AG10803 (cell line): ENCODE data around the gene GPR84.

Source experiments
- DNase-seq: peaks from one replicate; pipeline ENCODE4 v3.0.0; 2010; ENCODE audit warnings: low read depth
- H3K4me3 ChIP-seq: 2 replicates; pipeline ENCODE4 v1.5.1; 2011; ENCODE audit warnings: mild to moderate bottlenecking, low read length, control low read depth
- TF ChIP-seq, protein P1 (sequence below): conservative IDR thresholded peaks from 2 replicates; pipeline ENCODE4 v1.5.1; 2011; ENCODE audit warnings: mild to moderate bottlenecking, low read length, control low read depth, inconsistent platforms

Gene GPR84

GRCh38 chr12:54407183-54407905 is 43.1 kb upstream of the GPR84 start:
- DNase-seq: no peak
- H3K4me3 ChIP-seq: no peak overlapping the region
- TF ChIP-seq, protein P1, sequence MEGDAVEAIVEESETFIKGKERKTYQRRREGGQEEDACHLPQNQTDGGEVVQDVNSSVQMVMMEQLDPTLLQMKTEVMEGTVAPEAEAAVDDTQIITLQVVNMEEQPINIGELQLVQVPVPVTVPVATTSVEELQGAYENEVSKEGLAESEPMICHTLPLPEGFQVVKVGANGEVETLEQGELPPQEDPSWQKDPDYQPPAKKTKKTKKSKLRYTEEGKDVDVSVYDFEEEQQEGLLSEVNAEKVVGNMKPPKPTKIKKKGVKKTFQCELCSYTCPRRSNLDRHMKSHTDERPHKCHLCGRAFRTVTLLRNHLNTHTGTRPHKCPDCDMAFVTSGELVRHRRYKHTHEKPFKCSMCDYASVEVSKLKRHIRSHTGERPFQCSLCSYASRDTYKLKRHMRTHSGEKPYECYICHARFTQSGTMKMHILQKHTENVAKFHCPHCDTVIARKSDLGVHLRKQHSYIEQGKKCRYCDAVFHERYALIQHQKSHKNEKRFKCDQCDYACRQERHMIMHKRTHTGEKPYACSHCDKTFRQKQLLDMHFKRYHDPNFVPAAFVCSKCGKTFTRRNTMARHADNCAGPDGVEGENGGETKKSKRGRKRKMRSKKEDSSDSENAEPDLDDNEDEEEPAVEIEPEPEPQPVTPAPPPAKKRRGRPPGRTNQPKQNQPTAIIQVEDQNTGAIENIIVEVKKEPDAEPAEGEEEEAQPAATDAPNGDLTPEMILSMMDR: no peak

DNA sequence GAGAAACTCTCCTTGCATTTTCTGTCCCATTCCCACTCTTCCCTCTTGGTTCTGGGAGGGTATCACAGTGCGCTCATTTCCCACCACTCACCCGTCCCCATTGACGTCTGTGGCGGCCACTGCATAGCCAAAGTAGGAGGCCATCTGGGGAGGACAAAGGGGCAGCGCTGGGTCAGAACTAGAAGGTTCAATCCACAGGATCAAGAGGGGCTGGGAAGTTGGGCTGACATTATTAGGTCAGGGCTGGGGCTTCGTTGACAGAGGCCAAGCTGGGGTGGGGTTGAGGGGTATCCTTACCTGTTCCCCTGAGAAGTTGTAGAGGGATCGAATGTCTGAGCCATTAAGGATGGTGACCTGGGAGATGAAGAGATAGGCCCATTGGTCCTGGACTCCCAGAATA is 41.3 kb upstream of the GPR84 start:
- no peak overlapping the region for H3K4me3 ChIP-seq
- no peak for DNase-seq
- TF ChIP-seq, protein P1: no peak

GRCh38 chr12:54405106-54405505 is 40.8 kb upstream of the GPR84 start:
- TF ChIP-seq, protein P1: no peak
- no peak overlapping the region for H3K4me3 ChIP-seq
- no peak for DNase-seq

GRCh38 chr12:54404061-54405004 is 40.0 kb upstream of the GPR84 start:
- TF ChIP-seq, protein P1: peak; percentile 91
- DNase-seq: peak; percentile 58
- no peak overlapping the region for H3K4me3 ChIP-seq

DNA sequence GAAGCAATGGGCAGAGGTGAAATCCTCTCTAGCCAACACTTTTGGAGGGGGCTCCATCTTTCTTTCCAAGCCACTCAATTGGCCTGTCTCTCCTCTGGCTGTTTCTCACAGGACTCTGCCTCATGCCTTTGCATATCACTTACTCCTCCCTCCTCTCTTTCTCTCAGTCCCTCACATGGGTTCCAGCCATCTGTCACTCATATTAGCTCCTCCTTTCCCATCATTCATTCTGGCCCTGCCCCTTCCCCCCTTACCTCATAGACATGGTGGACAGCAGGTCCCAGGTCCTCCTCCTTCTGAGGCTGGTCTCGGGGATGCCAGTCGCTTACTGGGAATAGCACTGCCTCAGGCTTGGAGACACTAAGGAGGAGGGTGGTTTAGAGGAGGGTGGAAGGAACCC is 36.8 kb upstream of the GPR84 start:
- no peak for DNase-seq
- TF ChIP-seq, protein P1: no peak
- no peak overlapping the region for H3K4me3 ChIP-seq

- TF ChIP-seq, protein P1: peak; percentile 100
These were observed 34.9 kb upstream of the GPR84 start for GRCh38 chr12:54398995-54399793.

More at GRCh38 chr12:54398995-54399793, 34.9 kb upstream of the GPR84 start:
- no peak overlapping the region for H3K4me3 ChIP-seq
- peak; percentile 77 for DNase-seq
